ENCODE data around the gene AURKAIP1. TPM values are rescaled to one million over a fixed set of nuclear protein-coding genes. Genes with fewer than 3 reads are reported as not detected.
A peak's percentile ranks its signal among the peaks of the same experiment; 100 is the strongest.

Gene AURKAIP1
- total and polyA plus RNA-seq, 2 experiments from 2014 or later = 118 to 218 TPM

DNA sequence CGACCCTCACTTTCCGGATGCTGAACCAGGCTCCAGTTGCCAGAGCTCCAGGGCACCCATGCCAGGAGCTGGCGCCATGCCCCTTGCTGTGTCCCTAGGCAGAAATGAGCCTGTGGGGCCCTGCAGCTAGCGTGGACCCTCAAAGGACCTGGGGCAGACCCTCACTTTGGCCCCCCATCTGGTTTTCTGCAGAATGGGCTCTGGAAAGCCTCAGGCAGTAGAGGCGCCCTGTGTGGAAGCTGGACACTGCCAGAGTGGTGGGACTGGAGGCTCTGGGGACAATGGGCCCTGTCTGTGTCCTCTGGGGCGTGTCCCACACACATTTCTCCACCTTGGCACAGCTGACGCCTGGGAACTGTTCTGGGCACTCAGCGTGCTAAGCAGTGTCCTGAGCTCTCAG, 6.3 kb upstream of the AURKAIP1 start:
- H3K4me3 ChIP-seq = no peak overlapping the region
- H2AFZ ChIP-seq = no peak overlapping the region
- TF ChIP-seq EZH2 (IDR thresholded peaks at IDR 0.05; ENCODE audit: insufficient read depth, poor library complexity, severe bottlenecking) (no peak), EZH2phosphoT487 (IDR thresholded peaks at IDR 0.05; ENCODE audit: insufficient read depth, low read depth) (no peak)
- H3K4me2 ChIP-seq (ENCODE audit: unreplicated experiment) = no peak overlapping the region
- peaks cover 13% of the 10 kb centered on the region; the same call in 1 of the 2 replicates for H3F3A ChIP-seq (ENCODE audit: insufficient read depth)
- in situ Hi-C loops (cut with MboI) = no loop called here
- H3K27me3 ChIP-seq (replicated peaks; ENCODE audit: insufficient read depth) = no peaks in the 10 kb centered on the region
- WGBS, 2 experiments (ENCODE audit: low coverage in 1 of 2, low lambda C conversion rate in 2 of 2, missing lambda C conversion rate in 2 of 2) = 77 to 90% methylated on average over 5 to 8 of the region's 8 CpGs
- no peak for DNase-seq
- H3K36me3 ChIP-seq (ENCODE audit: low read depth) = peaks cover 8% of the 10 kb centered on the region; the same call in 1 of the 2 replicates
- peaks cover 50% of the 10 kb centered on the region for H3K79me2 ChIP-seq (ENCODE audit: insufficient read depth)
- no peak overlapping the region for H3K9ac ChIP-seq
- no peaks in the 10 kb centered on the region for H3K9me2 ChIP-seq (ENCODE audit: insufficient read depth)
- H4K20me1 ChIP-seq (ENCODE audit: insufficient read depth) = no peaks in the 10 kb centered on the region
- H3K9me3 ChIP-seq (ENCODE audit: low read depth) = no peaks in the 10 kb centered on the region
- no peaks in the 10 kb centered on the region for H3K4me1 ChIP-seq (ENCODE audit: insufficient read depth)
- H3K27ac ChIP-seq = no peak overlapping the region

DNA sequence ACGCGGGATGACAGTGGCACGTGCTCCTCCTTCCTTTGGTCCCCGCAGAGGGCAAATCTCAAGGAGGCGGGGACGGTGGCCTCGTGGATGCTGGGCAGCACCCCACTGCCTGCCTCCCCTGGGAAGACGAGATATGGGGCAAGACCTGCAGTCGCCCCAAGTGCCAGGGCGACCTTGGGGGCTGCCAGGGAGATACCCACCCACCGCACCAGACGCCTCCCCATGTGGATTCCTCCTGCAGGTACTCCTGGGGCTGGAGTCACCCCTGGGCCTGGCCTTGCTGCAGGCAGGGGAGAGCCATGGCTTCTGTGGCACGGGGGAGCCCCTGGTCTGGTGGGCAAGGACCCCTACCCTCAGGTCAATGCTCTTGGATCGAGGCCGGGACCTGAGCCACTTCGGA, 5.9 kb upstream of the AURKAIP1 start:
- no peaks in the 10 kb centered on the region for H4K20me1 ChIP-seq (ENCODE audit: insufficient read depth)
- in situ Hi-C loops (cut with MboI) = no loop called here
- no peak for TF ChIP-seq EZH2 (IDR thresholded peaks at IDR 0.05; ENCODE audit: insufficient read depth, poor library complexity, severe bottlenecking)
- TF ChIP-seq EZH2phosphoT487 (IDR thresholded peaks at IDR 0.05; ENCODE audit: insufficient read depth, low read depth) = no peak
- H3K4me3 ChIP-seq = no peak overlapping the region
- no peak overlapping the region for H3K4me2 ChIP-seq (ENCODE audit: unreplicated experiment)
- H3K9me3 ChIP-seq (ENCODE audit: low read depth) = no peaks in the 10 kb centered on the region
- DNase-seq = no peak
- no peaks in the 10 kb centered on the region for H3K9me2 ChIP-seq (ENCODE audit: insufficient read depth)
- H3K4me1 ChIP-seq (ENCODE audit: insufficient read depth) = 0 out of 2 replicates have a peak, but pooled peaks cover 3% of the 10 kb centered on the region
- WGBS, 2 experiments (ENCODE audit: low coverage in 1 of 2, low lambda C conversion rate in 2 of 2, missing lambda C conversion rate in 2 of 2) = 87 to 95% methylated on average over 13 to 16 of the region's 16 CpGs
- peaks cover 50% of the 10 kb centered on the region for H3K79me2 ChIP-seq (ENCODE audit: insufficient read depth)
- no peak overlapping the region for H3K9ac ChIP-seq
- H3K27me3 ChIP-seq (replicated peaks; ENCODE audit: insufficient read depth) = no peaks in the 10 kb centered on the region
- 0 out of 2 replicates have a peak, but pooled peaks cover 4% of the 10 kb centered on the region for H3K36me3 ChIP-seq (ENCODE audit: low read depth)
- H3K27ac ChIP-seq = no peak overlapping the region
- peaks cover 17% of the 10 kb centered on the region; the same call in 1 of the 2 replicates for H3F3A ChIP-seq (ENCODE audit: insufficient read depth)
- H2AFZ ChIP-seq = no peak overlapping the region

DNA sequence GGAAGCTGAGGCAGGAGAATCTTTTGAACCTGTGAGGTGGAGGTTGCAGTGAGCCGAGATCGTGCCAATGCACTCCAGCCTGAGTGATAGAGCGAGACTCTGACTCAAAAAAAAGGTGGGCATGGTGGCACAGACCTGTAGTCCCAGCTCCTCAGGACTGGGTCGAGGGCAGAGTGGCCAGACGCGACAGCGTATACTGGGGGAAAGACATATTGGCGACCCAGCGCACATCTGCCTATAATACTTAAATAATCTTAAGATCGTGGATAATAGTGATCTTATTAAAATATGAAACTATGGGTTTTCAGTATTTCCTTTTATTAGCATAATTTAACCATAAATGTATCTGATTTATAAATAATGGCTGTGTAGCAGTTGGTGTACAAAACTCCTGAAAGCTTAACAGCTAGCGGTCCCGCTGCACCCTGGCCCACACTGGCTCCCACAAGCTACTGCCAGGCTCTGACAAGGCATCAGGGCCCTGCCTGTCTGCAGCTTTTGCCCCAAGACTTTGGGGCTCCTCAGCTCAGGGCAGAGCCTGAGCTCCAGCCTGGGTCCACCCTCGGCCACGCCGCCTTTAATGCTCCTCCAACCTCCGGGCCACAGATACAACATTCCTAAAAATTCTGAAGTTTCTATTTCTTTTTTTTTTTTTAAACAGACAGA, 2.7 kb upstream of the AURKAIP1 start:
- Histone ChIP-seq H4K20me1 (ENCODE audit: insufficient read depth) (no peaks in the 10 kb centered on the region), H3K9ac (no peak overlapping the region), H3F3A (ENCODE audit: insufficient read depth) (peaks cover 18% of the 10 kb centered on the region; the same call in 1 of the 2 replicates), H3K9me2 (ENCODE audit: insufficient read depth) (no peaks in the 10 kb centered on the region), H3K79me2 (ENCODE audit: insufficient read depth) (peaks cover 44% of the 10 kb centered on the region), H3K9me3 (ENCODE audit: low read depth) (no peaks in the 10 kb centered on the region), H3K4me3 (no peak overlapping the region), H3K4me1 (ENCODE audit: insufficient read depth) (0 out of 2 replicates have a peak, but pooled peaks cover 4% of the 10 kb centered on the region), H3K27me3 (replicated peaks; ENCODE audit: insufficient read depth) (no peaks in the 10 kb centered on the region), H3K36me3 (ENCODE audit: low read depth) (no peaks in the 10 kb centered on the region), H3K27ac (no peak overlapping the region), H2AFZ (no peak overlapping the region), H3K4me2 (ENCODE audit: unreplicated experiment) (no peak overlapping the region)
- 94 to 95% methylated on average over 16 of the region's 16 CpGs for WGBS, 2 experiments (ENCODE audit: low coverage in 1 of 2, low lambda C conversion rate in 2 of 2, missing lambda C conversion rate in 2 of 2)
- TF ChIP-seq EZH2phosphoT487 (IDR thresholded peaks at IDR 0.05; ENCODE audit: insufficient read depth, low read depth) (no peak), EZH2 (IDR thresholded peaks at IDR 0.05; ENCODE audit: insufficient read depth, poor library complexity, severe bottlenecking) (no peak)
- in situ Hi-C loops (cut with MboI) = no loop called here
- no peak for DNase-seq

- Histone ChIP-seq H3K27me3 (replicated peaks; ENCODE audit: insufficient read depth) (no peaks in the 10 kb centered on the region), H4K20me1 (ENCODE audit: insufficient read depth) (no peaks in the 10 kb centered on the region), H3K36me3 (ENCODE audit: low read depth) (no peaks in the 10 kb centered on the region), H3K9ac (0 out of 2 replicates have a peak overlapping the region, but pooled peaks have one; percentile 98), H3K27ac (no peak overlapping the region), H3K9me2 (ENCODE audit: insufficient read depth) (no peaks in the 10 kb centered on the region), H3K4me1 (ENCODE audit: insufficient read depth) (peaks cover 9% of the 10 kb centered on the region), H2AFZ (no peak overlapping the region), H3K9me3 (ENCODE audit: low read depth) (no peaks in the 10 kb centered on the region), H3K4me3 (no peak overlapping the region), H3K79me2 (ENCODE audit: insufficient read depth) (peaks cover 47% of the 10 kb centered on the region), H3F3A (ENCODE audit: insufficient read depth) (peaks cover 18% of the 10 kb centered on the region; the same call in 1 of the 2 replicates), H3K4me2 (ENCODE audit: unreplicated experiment) (no peak overlapping the region)
- whole genome bisulfite sequencing, 2 experiments (ENCODE audit: low coverage in 1 of 2, low lambda C conversion rate in 2 of 2, missing lambda C conversion rate in 2 of 2) = 90% methylated on average over 10 of the region's 10 CpGs
- in situ Hi-C loops (cut with MboI) = no loop called here
- peak; percentile 4 for DNase-seq
- TF ChIP-seq EZH2phosphoT487 (IDR thresholded peaks at IDR 0.05; ENCODE audit: insufficient read depth, low read depth) (no peak), EZH2 (IDR thresholded peaks at IDR 0.05; ENCODE audit: insufficient read depth, poor library complexity, severe bottlenecking) (no peak)
Measured at GRCh38 chr1:1376551-1377226, 1.7 kb upstream of the AURKAIP1 start.

Data from GM23248 (cell line).